ENCODE measurements around the gene EIF4B. TPM values are rescaled to one million over a fixed set of nuclear protein-coding genes. Genes with fewer than 3 reads are reported as not detected.

EIF4B gene
- total and polyA plus RNA-seq, 2 donors (not counting 1 experiment from before 2014, with no cell fraction given): 252 to 674 TPM

GRCh38 chr12:53050426-53051057 lies 44.3 kb downstream of the EIF4B start:
- no peak overlapping the region for H3K4me3 ChIP-seq (ENCODE audit: control extremely low read depth in 1 of 5, extremely low read depth in 1 of 5, insufficient read depth in 1 of 5, low read depth in 2 of 5, low read length in 4 of 5)
- Mint-ChIP-seq H3K4me3 (no peak overlapping the region), H3K27me3 (no peaks in the 10 kb centered on the region), H3K27ac (no peak overlapping the region), H3K9me3 (ENCODE audit: insufficient read depth) (no peaks in the 10 kb centered on the region), H3K4me1 (peaks cover 21% of the 10 kb centered on the region)
- H3K36me3 ChIP-seq (replicated peaks in 1 of 2; ENCODE audit: control extremely low read depth in 1 of 2, control insufficient read depth in 1 of 2, extremely low read depth in 1 of 2, insufficient read depth in 2 of 2, low read length in 1 of 2): no peaks in the 10 kb centered on the region
- H3K79me2 ChIP-seq (ENCODE audit: control insufficient read depth, insufficient read depth, low read length): no peaks in the 10 kb centered on the region
- H3K27ac ChIP-seq (ENCODE audit: low read length in 2 of 2): no peak overlapping the region
- CTCF ChIA-PET: interaction anchor here (1.4 kb wide), 1 partner anchor 15 kb away, joined by 5 read pairs; no protein-coding TSS in a partner anchor
- POLR2A ChIA-PET: no interaction called here
- H2AFZ ChIP-seq (ENCODE audit: insufficient read depth, low read depth, low read length, poor library complexity, severe bottlenecking): no peak overlapping the region
- peaks cover 0 to under 1% (median 0%) of the 10 kb centered on the region in 4 experiments for H3K27me3 ChIP-seq (replicated peaks in 1 of 4; ENCODE audit: control extremely low read depth in 1 of 4, control insufficient read depth in 3 of 4, insufficient read depth in 4 of 4, low read length in 3 of 4)
- ATAC-seq (ENCODE audit: low read depth) (no peak), DNase-seq (no peak)
- H3K9ac ChIP-seq (ENCODE audit: low read length): no peak overlapping the region
- no peaks in the 10 kb centered on the region for H3K9me3 ChIP-seq (ENCODE audit: control extremely low read depth in 1 of 3, control insufficient read depth in 2 of 3, insufficient read depth in 1 of 3, low read length in 2 of 3)
- TF ChIP-seq EZH2 (IDR thresholded peaks at IDR 0.05; ENCODE audit: borderline replicate concordance, insufficient read depth, low read depth, low read length, poor library complexity, severe bottlenecking): no peak
- TF ChIP-seq CTCF (IDR thresholded peaks at IDR 0.05): no peak
- intact Hi-C loops (cut with micrococcal nuclease): loop anchor here (5.0 kb wide), 2 partner anchors 47 to 392 kb away; partner anchors contain the start of genes IGFBP6 and PRR13
- 100% methylated on average over 2 of the region's 2 CpGs for WGBS (ENCODE audit: insufficient coverage)
- no peaks in the 10 kb centered on the region for H4K20me1 ChIP-seq (ENCODE audit: control insufficient read depth, insufficient read depth, low read length, poor library complexity, severe bottlenecking)
- no peak overlapping the region for H3K4me2 ChIP-seq (replicated peaks; ENCODE audit: low read depth, low read length, poor library complexity, severe bottlenecking)
- H3K4me1 ChIP-seq (ENCODE audit: control insufficient read depth in 2 of 2, insufficient read depth in 2 of 2, low read length in 2 of 2): peaks cover 19 to 32% of the 10 kb centered on the region in 2 donors
